Trophoblast cell (in vitro differentiated cells and primary cell): ENCODE results near the gene SMG9.

Experiments used
- DNase-seq, 2 donors: peaks; one replicate each; pipeline ENCODE4 v3.0.0-alpha.2; 2016
- H2AFZ ChIP-seq: 2 replicates; pipeline ENCODE4 v1.6.1; 2013; ENCODE audit warnings: low read length, moderate library complexity, mild to moderate bottlenecking; ENCODE audit not compliant: insufficient read depth, poor library complexity
- H2AK5ac ChIP-seq: 2 replicates; pipeline ENCODE4 v1.6.1; 2013; ENCODE audit warnings: mild to moderate bottlenecking, low read length
- H2BK120ac ChIP-seq: 2 replicates; pipeline ENCODE4 v1.6.1; 2013; ENCODE audit warnings: low read length, mild to moderate bottlenecking, moderate library complexity; ENCODE audit not compliant: insufficient read depth, poor library complexity
- H2BK12ac ChIP-seq: 2 replicates; pipeline ENCODE4 v1.6.1; 2013; ENCODE audit warnings: mild to moderate bottlenecking, low read length, moderate library complexity
- H2BK5ac ChIP-seq: 2 replicates; pipeline ENCODE4 v1.6.1; 2013; ENCODE audit warnings: low read length, low read depth, moderate library complexity, mild to moderate bottlenecking; ENCODE audit not compliant: poor library complexity
- H3K14ac ChIP-seq: 2 replicates; pipeline ENCODE4 v1.6.1; 2013; ENCODE audit warnings: mild to moderate bottlenecking, low read length
- H3K18ac ChIP-seq: 2 replicates; pipeline ENCODE4 v1.6.1; 2013; ENCODE audit warnings: mild to moderate bottlenecking, low read length
- H3K23ac ChIP-seq: 2 replicates; pipeline ENCODE4 v1.6.1; 2013; ENCODE audit warnings: low read length
- H3K27ac ChIP-seq: 2 replicates; pipeline ENCODE4 v1.5.1; 2013; ENCODE audit warnings: low read depth, mild to moderate bottlenecking, inconsistent platforms, low read length, moderate library complexity
- H3K27me3 ChIP-seq: 2 replicates; pipeline ENCODE4 v1.6.1; 2013; ENCODE audit warnings: inconsistent platforms, mild to moderate bottlenecking, low read length, moderate library complexity; ENCODE audit not compliant: insufficient read depth
- H3K36me3 ChIP-seq, 2 experiments: 1 replicate in 1 of 2; 2 replicates in 1 of 2; pipeline ENCODE4 v1.6.1; 2013; ENCODE audit warnings: low read length in 2 of 2, mild to moderate bottlenecking in 2 of 2, moderate library complexity in 1 of 2; ENCODE audit not compliant: insufficient read depth in 2 of 2, control insufficient read depth in 1 of 2
- H3K4ac ChIP-seq: 2 replicates; pipeline ENCODE4 v1.6.1; 2013; ENCODE audit warnings: low read depth, mild to moderate bottlenecking, low read length, moderate library complexity
- H3K4me1 ChIP-seq, 2 experiments: 1 replicate in 1 of 2; 2 replicates in 1 of 2; pipeline ENCODE4 v1.6.1; 2013; ENCODE audit warnings: low read length in 2 of 2, mild to moderate bottlenecking in 2 of 2, moderate library complexity in 1 of 2; ENCODE audit not compliant: insufficient read depth in 2 of 2, control insufficient read depth in 1 of 2
- H3K4me2 ChIP-seq: 2 replicates; pipeline ENCODE4 v1.6.1; 2013; ENCODE audit warnings: inconsistent platforms, mild to moderate bottlenecking, low read length, moderate library complexity
- H3K4me3 ChIP-seq: 2 replicates; pipeline ENCODE4 v1.5.1; 2013; ENCODE audit warnings: mild to moderate bottlenecking, low read depth, low read length, inconsistent platforms
- H3K79me1 ChIP-seq: one replicate; pipeline ENCODE4 v1.6.1; 2013; ENCODE audit warnings: low read length
- H3K79me2 ChIP-seq: 2 replicates; pipeline ENCODE4 v1.6.1; 2013; ENCODE audit warnings: low read length, mild to moderate bottlenecking; ENCODE audit not compliant: control insufficient read depth, insufficient read depth, poor library complexity
- H3K9ac ChIP-seq: 2 replicates; pipeline ENCODE4 v1.6.1; 2013; ENCODE audit warnings: mild to moderate bottlenecking, low read length
- H3K9me3 ChIP-seq: 2 replicates; pipeline ENCODE4 v1.6.1; 2013; ENCODE audit warnings: low read depth, mild to moderate bottlenecking, control low read depth, inconsistent platforms, low read length; ENCODE audit not compliant: insufficient read depth
- H4K12ac ChIP-seq: 2 replicates; pipeline ENCODE4 v1.6.1; 2013; ENCODE audit warnings: low read depth, mild to moderate bottlenecking, low read length, moderate library complexity
- H4K8ac ChIP-seq: 2 replicates; pipeline ENCODE4 v1.6.1; 2013; ENCODE audit warnings: low read depth, mild to moderate bottlenecking, low read length, moderate library complexity
- H4K91ac ChIP-seq: one replicate; pipeline ENCODE4 v1.6.1; 2013; ENCODE audit warnings: low read depth, mild to moderate bottlenecking, low read length, moderate library complexity
- WGBS: extraction: QIAGEN DNeasy Blood & Tissue Kit; methylation state at CpG from one replicate; pipeline ENCODE4 v1.1.7; 2013; ENCODE audit warnings: missing lambda C conversion rate; ENCODE audit not compliant: insufficient read length, insufficient coverage; ENCODE audit errors: extremely low coverage; 5-methylcytosine and 5-hydroxymethylcytosine counted together

Gene SMG9

GRCh38 chr19:43711751-43712355 lies 42.9 kb downstream of the SMG9 start:
- no peak overlapping the region for H4K91ac ChIP-seq
- no peak overlapping the region for H2BK12ac ChIP-seq
- H3K79me1 ChIP-seq = no peaks in the 10 kb centered on the region
- H3K9me3 ChIP-seq = peaks cover 4% of the 10 kb centered on the region
- no peaks in the 10 kb centered on the region for H3K27me3 ChIP-seq
- H3K18ac ChIP-seq = no peak overlapping the region
- H3K27ac ChIP-seq = no peak overlapping the region
- no peak overlapping the region for H2BK120ac ChIP-seq
- H4K12ac ChIP-seq = no peak overlapping the region
- peak; percentile 20 to 46 for DNase-seq
- H3K79me2 ChIP-seq = no peaks in the 10 kb centered on the region
- no peak overlapping the region for H4K8ac ChIP-seq
- no peak overlapping the region for H3K4ac ChIP-seq
- no peak overlapping the region for H3K9ac ChIP-seq
- no CpG with 5 or more reads among the region's 12 CpGs for WGBS
- H2AFZ ChIP-seq = no peak overlapping the region
- H3K4me2 ChIP-seq = no peak overlapping the region
- H3K23ac ChIP-seq = no peak overlapping the region
- no peak overlapping the region for H3K4me3 ChIP-seq
- no peaks in the 10 kb centered on the region for H3K36me3 ChIP-seq
- H3K14ac ChIP-seq = no peak overlapping the region
- no peak overlapping the region for H2BK5ac ChIP-seq
- H2AK5ac ChIP-seq = no peak overlapping the region
- H3K4me1 ChIP-seq = no peaks in the 10 kb centered on the region

- Histone ChIP-seq H4K91ac (no peak overlapping the region), H2BK5ac (no peak overlapping the region), H3K36me3 (no peaks in the 10 kb centered on the region), H3K27ac (no peak overlapping the region), H3K79me1 (no peaks in the 10 kb centered on the region), H4K12ac (no peak overlapping the region), H3K79me2 (no peaks in the 10 kb centered on the region), H2AFZ (no peak overlapping the region), H3K18ac (no peak overlapping the region), H3K4me2 (no peak overlapping the region), H3K9me3 (peaks cover 4% of the 10 kb centered on the region), H2AK5ac (no peak overlapping the region), H3K4me1 (no peaks in the 10 kb centered on the region), H2BK120ac (no peak overlapping the region), H3K14ac (no peak overlapping the region), H4K8ac (no peak overlapping the region), H3K4ac (no peak overlapping the region), H3K27me3 (no peaks in the 10 kb centered on the region), H2BK12ac (no peak overlapping the region), H3K4me3 (no peak overlapping the region), H3K23ac (no peak overlapping the region), H3K9ac (no peak overlapping the region)
- no peak for DNase-seq
- no CpG with 5 or more reads among the region's 2 CpGs for WGBS
Observed at GRCh38 chr19:43708716-43709115, 46.0 kb downstream of the SMG9 start.

- H4K8ac ChIP-seq = no peak overlapping the region
- no peak overlapping the region for H3K9ac ChIP-seq
- no peak overlapping the region for H3K4ac ChIP-seq
- H2BK120ac ChIP-seq = no peak overlapping the region
- H2AFZ ChIP-seq = no peak overlapping the region
- H3K27me3 ChIP-seq = no peaks in the 10 kb centered on the region
- H3K36me3 ChIP-seq = no peaks in the 10 kb centered on the region
- no peak overlapping the region for H3K18ac ChIP-seq
- H3K4me1 ChIP-seq = no peaks in the 10 kb centered on the region
- H3K79me2 ChIP-seq = no peaks in the 10 kb centered on the region
- no peak overlapping the region for H4K91ac ChIP-seq
- no peak overlapping the region for H3K23ac ChIP-seq
- H3K79me1 ChIP-seq = no peaks in the 10 kb centered on the region
- H3K4me2 ChIP-seq = no peak overlapping the region
- no CpG with 5 or more reads among the region's 13 CpGs for WGBS
- no peak overlapping the region for H3K14ac ChIP-seq
- H2AK5ac ChIP-seq = no peak overlapping the region
- DNase-seq = no peak
- H2BK5ac ChIP-seq = no peak overlapping the region
- peaks cover 4% of the 10 kb centered on the region for H3K9me3 ChIP-seq
- H3K4me3 ChIP-seq = no peak overlapping the region
- H2BK12ac ChIP-seq = no peak overlapping the region
- no peak overlapping the region for H4K12ac ChIP-seq
- no peak overlapping the region for H3K27ac ChIP-seq
Observed at GRCh38 chr19:43707158-43707712, 47.5 kb downstream of the SMG9 start.

- no peaks in the 10 kb centered on the region for H3K36me3 ChIP-seq
- H3K9me3 ChIP-seq = peaks cover 4% of the 10 kb centered on the region
- no peak overlapping the region for H3K4me2 ChIP-seq
- no peak for DNase-seq
- no peak overlapping the region for H2AFZ ChIP-seq
- H4K8ac ChIP-seq = no peak overlapping the region
- no peaks in the 10 kb centered on the region for H3K27me3 ChIP-seq
- H3K14ac ChIP-seq = no peak overlapping the region
- H3K27ac ChIP-seq = no peak overlapping the region
- H2BK12ac ChIP-seq = no peak overlapping the region
- no peaks in the 10 kb centered on the region for H3K79me2 ChIP-seq
- no peak overlapping the region for H4K12ac ChIP-seq
- WGBS = no CpG with 5 or more reads among the region's 6 CpGs
- no peaks in the 10 kb centered on the region for H3K79me1 ChIP-seq
- H4K91ac ChIP-seq = no peak overlapping the region
- H2BK120ac ChIP-seq = no peak overlapping the region
- H3K23ac ChIP-seq = no peak overlapping the region
- no peak overlapping the region for H3K4ac ChIP-seq
- H2BK5ac ChIP-seq = no peak overlapping the region
- H3K18ac ChIP-seq = no peak overlapping the region
- no peak overlapping the region for H2AK5ac ChIP-seq
- peak overlapping the region; percentile 34 for H3K9ac ChIP-seq
- H3K4me3 ChIP-seq = no peak overlapping the region
- peaks cover 0 to 4% of the 10 kb centered on the region in 2 experiments for H3K4me1 ChIP-seq
Observed at GRCh38 chr19:43705729-43706128, 49.0 kb downstream of the SMG9 start.
